22Rv1 (cell line): ENCODE results near the gene SPPL2A.

Source experiments
- CTCF ChIP-seq: fragments of 450-650 bp; IDR thresholded peaks from 2 replicates; pipeline ENCODE4 v1.5.1; 2017; ENCODE audit warnings: mild to moderate bottlenecking
- ZFX ChIP-seq: fragments of 450-650 bp; IDR thresholded peaks from 2 replicates; pipeline ENCODE4 v1.6.1; 2017; ENCODE audit warnings: antibody characterized with exemption, borderline replicate concordance

- TF ChIP-seq CTCF, result no peak
- no peak for TF ChIP-seq ZFX
These were observed 38.1 kb upstream of the SPPL2A start for GRCh38 chr15:50803479-50804180.
